HG03575 (cell line): ENCODE results near the gene TIPARP.
"Not testable (repeated sequence)": the region's sequence is repeated elsewhere in the genome, so short reads cannot be mapped to it uniquely, and the experiment has no call there.

Experiments
- ATAC-seq: cut with Tn5 transposase; IDR thresholded peaks from one replicate; pipeline ENCODE4 v1.9.1; 2021; ENCODE audit not compliant: unreplicated experiment, insufficient number of reproducible peaks, low FRiP score; ENCODE audit errors: extremely low read depth

The TIPARP gene

DNA sequence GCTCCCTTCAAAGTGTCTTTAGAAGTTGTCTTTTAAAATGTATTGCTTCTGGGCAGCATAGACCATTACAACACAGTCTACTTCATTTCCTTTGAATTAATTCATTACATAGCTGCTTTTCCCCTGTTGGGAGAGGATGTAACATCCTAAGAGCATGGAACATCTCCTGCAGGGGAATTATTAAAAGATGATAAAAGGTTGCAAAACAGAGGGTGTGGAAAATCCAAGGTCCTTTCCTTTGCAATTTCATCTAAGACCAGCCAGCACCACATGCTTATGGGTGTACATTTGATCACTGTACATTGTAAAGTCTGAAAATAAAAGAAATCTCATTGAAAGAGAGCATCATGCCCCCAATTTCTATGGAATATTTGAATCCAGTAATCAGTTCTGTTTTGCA lies 57.4 kb downstream of the TIPARP start:
- ATAC-seq: no peak

- no peak for ATAC-seq
Measured at GRCh38 chr3:156732261-156732660, 57.9 kb downstream of the TIPARP start.

- no peak for ATAC-seq
Measured at GRCh38 chr3:156732715-156733421, 58.5 kb downstream of the TIPARP start.

DNA sequence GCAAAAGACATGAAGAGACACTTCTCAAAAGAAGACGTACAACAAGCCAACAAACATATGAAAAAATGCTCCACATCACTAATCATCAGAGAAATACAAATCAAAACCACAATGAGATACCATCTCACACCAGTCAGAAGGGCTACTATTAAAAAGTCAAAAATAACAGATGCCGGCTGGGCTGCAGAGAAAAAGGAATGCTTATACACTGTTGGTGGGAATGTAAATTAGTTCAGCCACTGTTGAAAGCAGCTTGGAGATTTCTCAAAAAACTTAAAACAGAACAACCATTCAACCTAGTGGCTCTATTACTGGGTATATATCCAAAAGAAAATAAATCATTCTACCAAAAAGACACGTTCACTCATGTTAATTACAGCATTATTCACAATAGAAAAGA lies 60.3 kb downstream of the TIPARP start:
- not testable (repeated sequence) for ATAC-seq

DNA sequence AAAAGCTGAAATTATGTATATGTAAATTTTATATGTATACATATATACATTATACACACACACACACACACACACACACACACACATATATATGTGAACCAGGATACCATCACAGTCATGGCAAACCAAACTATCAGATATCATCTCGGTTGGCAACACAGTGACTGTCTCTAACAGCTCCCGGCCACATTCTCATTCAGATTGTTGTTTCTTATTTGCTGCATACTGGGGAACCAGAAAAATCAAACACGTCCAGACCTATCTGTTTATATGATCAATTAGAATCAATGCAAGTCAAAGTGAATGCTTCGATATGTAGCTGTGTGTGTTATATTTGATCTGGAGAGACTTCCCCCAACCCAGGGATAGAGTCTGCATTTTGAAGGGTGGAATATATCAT lies 61.1 kb downstream of the TIPARP start:
- ATAC-seq: no peak

DNA sequence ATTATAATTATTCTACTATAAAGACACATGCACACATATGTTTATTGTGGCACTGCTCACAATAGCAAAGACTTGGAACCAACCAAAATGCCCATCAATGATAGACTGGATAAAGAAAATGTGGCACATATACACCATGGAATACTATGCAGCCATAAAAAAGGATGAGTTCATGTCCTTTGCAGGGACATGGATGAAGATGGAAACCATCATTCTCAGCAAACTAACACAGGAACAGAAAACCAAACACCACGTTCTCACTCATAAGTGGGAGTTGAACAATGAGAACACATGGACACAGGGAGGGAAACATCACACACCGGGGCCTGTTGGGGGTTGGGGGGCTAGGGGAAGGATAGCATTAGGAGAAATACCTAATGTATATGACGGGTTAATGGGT lies 62.7 kb downstream of the TIPARP start:
- ATAC-seq: not testable (repeated sequence)

DNA sequence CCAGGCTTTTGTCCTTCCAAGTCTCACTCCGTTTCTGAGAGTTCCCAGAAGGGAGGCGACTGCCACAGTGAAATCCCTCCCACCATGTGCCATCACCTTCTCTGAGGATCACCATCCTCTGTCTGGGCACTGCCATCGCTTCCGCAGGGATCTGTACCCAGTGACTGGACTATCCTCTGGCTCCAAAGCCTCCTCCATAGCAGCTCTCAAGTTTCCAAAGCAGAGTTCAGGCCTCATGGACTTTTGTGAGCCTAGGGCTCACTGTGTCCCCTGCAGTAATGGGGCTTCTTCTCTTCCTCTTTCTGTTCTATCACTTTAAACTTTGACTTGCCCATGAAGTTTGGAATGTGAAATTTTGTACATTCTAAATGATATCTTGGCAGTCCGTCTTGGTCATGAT lies 63.9 kb downstream of the TIPARP start:
- ATAC-seq: no peak

- ATAC-seq: no peak
Measured at GRCh38 chr3:156739976-156740375, 65.6 kb downstream of the TIPARP start.

DNA sequence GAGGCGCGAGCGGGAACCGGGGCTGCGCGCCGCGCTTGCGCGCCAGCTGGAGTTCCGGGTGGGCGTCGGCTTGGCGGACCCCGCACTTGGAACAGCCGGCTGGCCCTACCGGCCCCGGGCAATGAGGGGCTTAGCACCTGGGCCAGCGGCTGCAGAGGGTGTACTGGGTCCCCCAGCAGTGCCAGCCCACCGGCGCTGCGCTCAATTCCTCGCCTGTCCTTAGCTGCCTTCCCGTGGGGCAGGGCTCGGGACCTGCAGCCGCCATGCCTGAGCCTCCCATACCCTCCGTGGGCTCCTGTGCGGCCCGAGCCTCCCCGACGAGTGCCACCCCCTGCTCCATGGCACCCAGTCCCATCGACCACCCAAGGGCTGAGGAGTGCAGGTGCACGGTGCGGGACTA lies 66.2 kb downstream of the TIPARP start:
- not testable (repeated sequence) for ATAC-seq

DNA sequence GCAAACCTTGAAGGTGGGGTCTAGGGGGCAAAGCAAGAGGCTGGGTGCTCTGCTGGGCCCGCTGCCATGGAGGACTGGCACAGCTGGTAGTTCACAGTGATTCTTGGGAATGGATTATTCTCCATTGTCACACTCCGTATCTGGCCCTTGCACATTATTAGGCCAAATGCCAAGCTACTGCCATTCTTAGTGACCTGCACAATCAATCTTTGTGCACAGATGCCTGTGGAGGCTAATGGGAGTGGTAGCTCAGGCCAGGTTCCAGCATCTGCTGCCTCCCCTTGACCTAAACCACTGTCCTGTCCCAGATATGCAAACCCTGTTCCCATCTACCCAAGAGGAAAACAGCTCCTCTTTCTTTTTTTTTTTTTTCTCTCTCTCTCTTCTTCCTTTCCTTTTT lies 67.5 kb downstream of the TIPARP start:
- no peak for ATAC-seq

DNA sequence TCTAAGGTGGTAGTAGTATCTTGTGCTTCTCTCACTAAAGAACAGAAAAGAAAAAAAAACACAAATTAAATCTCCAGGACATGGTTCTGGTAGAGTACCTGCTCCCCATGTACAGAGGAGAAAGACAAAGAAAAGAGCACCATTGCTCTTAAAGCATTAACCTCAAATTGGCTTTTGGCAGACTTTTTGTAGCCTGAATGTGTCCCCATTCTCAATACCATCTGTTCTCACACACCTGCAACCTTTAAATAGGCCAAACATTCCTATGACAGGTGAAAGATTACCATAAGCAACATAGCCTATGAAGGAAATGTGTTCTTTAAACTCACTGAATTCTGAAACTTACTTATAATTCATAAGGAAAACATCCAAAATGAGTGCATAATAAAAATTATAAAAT lies 68.0 kb downstream of the TIPARP start:
- no peak for ATAC-seq

GRCh38 chr3:156743859-156744258 lies 69.5 kb downstream of the TIPARP start:
- no peak for ATAC-seq

DNA sequence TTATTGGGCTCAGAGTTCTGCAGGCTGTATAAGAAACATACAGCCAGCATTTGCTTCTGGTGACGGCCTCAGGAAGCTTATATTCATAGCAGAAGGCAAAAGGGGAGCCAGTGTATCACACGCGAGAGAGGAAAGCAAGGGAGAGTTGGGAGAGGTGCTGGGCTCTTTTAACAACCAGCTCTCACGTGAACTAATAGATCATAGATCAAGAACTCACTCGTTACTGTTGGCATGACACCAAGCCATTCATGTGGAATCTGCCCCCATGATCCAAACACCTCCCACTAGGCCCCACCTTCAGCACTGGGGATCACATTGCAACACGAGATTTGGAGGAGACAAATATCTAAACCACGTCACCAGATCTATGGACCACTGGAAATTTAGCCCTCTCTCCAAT lies 70.2 kb downstream of the TIPARP start:
- no peak for ATAC-seq

GRCh38 chr3:156745766-156746165 lies 71.4 kb downstream of the TIPARP start:
- ATAC-seq: no peak

GRCh38 chr3:156747046-156747445 lies 72.7 kb downstream of the TIPARP start:
- no peak for ATAC-seq

DNA sequence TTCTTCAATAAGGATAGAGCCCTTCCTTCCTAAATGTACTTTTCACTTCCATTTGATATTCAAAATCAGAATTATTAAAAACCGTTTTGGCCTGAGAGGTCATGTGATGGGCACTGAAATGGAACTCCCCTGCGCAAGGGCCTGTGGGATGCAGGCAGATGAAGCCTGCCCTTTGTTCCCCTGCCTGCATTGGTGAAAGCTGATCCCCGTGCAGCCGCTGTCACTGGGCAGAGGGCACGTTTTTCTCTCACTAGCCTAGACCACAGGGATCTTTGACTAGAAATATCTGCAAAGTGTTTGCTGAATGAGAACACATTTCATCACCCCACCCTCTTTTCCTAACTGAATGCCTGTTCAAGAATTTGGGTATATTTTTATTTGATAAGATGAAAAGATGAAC lies 74.9 kb downstream of the TIPARP start:
- ATAC-seq: no peak

GRCh38 chr3:156750191-156750873 lies 75.9 kb downstream of the TIPARP start:
- ATAC-seq: no peak

DNA sequence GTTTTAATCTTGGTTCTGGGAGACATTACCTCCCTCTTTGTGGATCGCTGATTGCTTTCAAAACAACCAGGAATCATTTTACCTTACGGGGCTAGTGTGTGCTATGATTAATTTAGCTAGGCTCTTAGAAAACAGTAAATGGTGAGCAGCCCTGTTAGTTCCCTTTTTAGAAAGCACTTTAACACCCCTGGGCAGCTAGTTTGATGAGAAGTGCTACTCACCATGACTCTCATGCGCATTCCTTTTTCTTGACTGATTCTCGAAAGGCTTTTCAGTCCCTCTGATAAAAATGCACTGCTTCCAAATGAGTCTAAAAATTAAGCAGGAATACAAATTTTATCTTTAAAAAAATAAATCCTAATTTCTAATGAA lies 76.5 kb downstream of the TIPARP start:
- ATAC-seq: no peak

GRCh38 chr3:156751461-156752025 lies 77.2 kb downstream of the TIPARP start:
- no peak for ATAC-seq
